Neural cell (in vitro differentiated cells): ENCODE data around the gene AFDN. TPM values are rescaled to one million over a fixed set of nuclear protein-coding genes. Genes with fewer than 3 reads are reported as not detected.

Source experiments
- H2AFZ ChIP-seq: fragments of 200-600, 300-800 bp; sonication (generic), shearing (Covaris generic); 2 replicates; pipeline ENCODE4 v1.6.0; 2014; ENCODE audit warnings: low read depth, mild to moderate bottlenecking, antibody characterized with exemption, low read length, moderate library complexity
- H3F3A ChIP-seq: fragments of 200-600 bp; shearing (Covaris generic); 2 replicates; pipeline ENCODE4 v1.6.1; 2016; ENCODE audit warnings: mild to moderate bottlenecking, moderate library complexity, mixed read lengths, antibody characterized with exemption, low read length; ENCODE audit not compliant: insufficient read depth, poor library complexity, severe bottlenecking
- H3K27ac ChIP-seq: fragments of 200-600, 300-800 bp; sonication (generic), shearing (Covaris generic); 2 replicates; pipeline ENCODE4 v1.5.1; 2014; ENCODE audit warnings: mild to moderate bottlenecking, low read length, moderate library complexity
- H3K27me3 ChIP-seq: fragments of 300-800, 200-600 bp; sonication (generic), shearing (Covaris generic); 2 replicates; pipeline ENCODE4 v1.6.0; 2014; ENCODE audit warnings: mild to moderate bottlenecking, low read depth, low read length, moderate library complexity; ENCODE audit not compliant: insufficient read depth
- H3K36me3 ChIP-seq: fragments of 300-800, 200-600 bp; sonication (generic), shearing (Covaris generic); 2 replicates; pipeline ENCODE4 v1.5.1; 2014; ENCODE audit warnings: mild to moderate bottlenecking, antibody characterized with exemption, low read length, moderate library complexity; ENCODE audit not compliant: insufficient read depth
- H3K4me2 ChIP-seq: fragments of 300-800, 200-600 bp; sonication (generic), shearing (Covaris generic); 2 replicates; pipeline ENCODE4 v1.6.0; 2014; ENCODE audit warnings: mild to moderate bottlenecking, low read length
- H3K4me3 ChIP-seq: fragments of 300-800, 200-600 bp; sonication (generic), shearing (Covaris generic); 2 replicates; pipeline ENCODE4 v1.5.1; 2014; ENCODE audit warnings: mild to moderate bottlenecking, low read length, moderate library complexity
- H3K79me2 ChIP-seq: fragments of 200-600 bp; shearing (Covaris generic); replicated peaks from 2 replicates; pipeline ENCODE4 v1.6.0; 2014; ENCODE audit warnings: mild to moderate bottlenecking, low read length, moderate library complexity; ENCODE audit not compliant: insufficient read depth
- H3K9ac ChIP-seq: fragments of 300-800, 200-600 bp; sonication (generic), shearing (Covaris generic); 2 replicates; pipeline ENCODE4 v1.6.1; 2016; ENCODE audit warnings: mild to moderate bottlenecking, low read length, mixed read lengths
- H3K9me2 ChIP-seq: fragments of 200-600 bp; shearing (Covaris generic); 2 replicates; pipeline ENCODE4 v1.6.1; 2016; ENCODE audit warnings: mild to moderate bottlenecking, low read length, mixed read lengths; ENCODE audit not compliant: insufficient read depth
- H3K9me3 ChIP-seq: fragments of 200-600, 300-800 bp; sonication (generic), shearing (Covaris generic); 2 replicates; pipeline ENCODE4 v1.6.1; 2016; ENCODE audit warnings: mild to moderate bottlenecking, mixed run types, low read length, moderate library complexity, mixed read lengths
- H4K20me1 ChIP-seq: fragments of 200-600 bp; shearing (Covaris generic); 2 replicates; pipeline ENCODE4 v1.6.1; 2016; ENCODE audit warnings: mild to moderate bottlenecking, mixed run types; ENCODE audit not compliant: insufficient read depth
- EP300 ChIP-seq: fragments of 450-650 bp; conservative IDR thresholded peaks from 2 replicates; pipeline ENCODE4 v1.6.1; 2014; ENCODE audit warnings: antibody characterized with exemption, mild to moderate bottlenecking, moderate library complexity; ENCODE audit not compliant: poor library complexity, severe bottlenecking
- EZH2 ChIP-seq: fragments of 200-600, 300-800 bp; shearing (Covaris generic), sonication (generic); IDR thresholded peaks from 2 replicates; pipeline ENCODE4 v1.6.1; 2014; ENCODE audit warnings: antibody characterized with exemption, low read length, borderline replicate concordance, mild to moderate bottlenecking; ENCODE audit not compliant: insufficient read depth, poor library complexity, severe bottlenecking
- MXI1 ChIP-seq: fragments of 450-650 bp; conservative IDR thresholded peaks from 2 replicates; pipeline ENCODE4 v1.6.1; 2014; ENCODE audit warnings: antibody characterized with exemption, mild to moderate bottlenecking; ENCODE audit not compliant: poor library complexity, severe bottlenecking
- POLR2AphosphoS5 ChIP-seq: IDR thresholded peaks from 2 replicates; pipeline ENCODE4 v1.6.1; 2012
- RAD21 ChIP-seq: fragments of 450-650 bp; conservative IDR thresholded peaks from 2 replicates; pipeline ENCODE4 v1.6.1; 2014; ENCODE audit warnings: antibody characterized with exemption, mild to moderate bottlenecking, moderate library complexity
- SMC3 ChIP-seq: fragments of 450-650 bp; conservative IDR thresholded peaks from 2 replicates; pipeline ENCODE4 v1.6.1; 2014; ENCODE audit warnings: antibody characterized with exemption, mild to moderate bottlenecking, moderate library complexity; ENCODE audit not compliant: poor library complexity
- TAF1 ChIP-seq: IDR thresholded peaks from 2 replicates; pipeline ENCODE4 v1.6.1; 2012; ENCODE audit warnings: low read depth
- polyA plus RNA-seq: library from polyadenylated mRNA; depleted of rRNA; stranded (reverse); fragments of >200 nt; gene quantifications from 2 replicates; pipeline ENCODE4 v1.2.3, GENCODE V29; 2014
- TF ChIP-seq, protein P1 (sequence below): fragments of 450-650 bp; IDR thresholded peaks from 2 replicates; pipeline ENCODE4 v1.5.1; 2014; ENCODE audit warnings: antibody characterized with exemption, mild to moderate bottlenecking, moderate library complexity; ENCODE audit not compliant: poor library complexity, severe bottlenecking
- TF ChIP-seq, protein P2 (sequence below): IDR thresholded peaks from 2 replicates; pipeline ENCODE4 v1.6.1; 2012; ENCODE audit warnings: borderline replicate concordance

AFDN gene
- polyA plus RNA-seq, 1 donor from 2014 or later = 193 TPM

DNA sequence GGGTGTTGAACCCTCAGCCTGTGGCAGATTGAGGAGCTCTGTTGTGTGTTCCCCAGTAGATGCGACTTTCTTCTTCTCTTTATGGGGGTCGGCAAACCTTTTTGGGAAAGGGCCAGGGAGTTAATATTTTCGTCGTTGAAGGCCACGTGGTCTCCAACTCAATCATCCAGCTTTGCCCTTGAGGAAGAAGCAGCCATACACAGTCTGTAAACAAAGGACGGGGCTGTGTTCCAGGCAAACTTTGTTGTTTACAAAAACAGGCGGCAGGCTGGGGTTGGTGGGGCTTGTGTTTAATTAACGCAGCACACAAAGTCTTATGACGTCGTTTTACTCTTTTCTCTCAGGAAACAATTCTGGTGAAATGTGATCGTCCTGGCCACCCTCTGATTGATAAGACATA is 190.9 kb downstream of the AFDN start:
- TF ChIP-seq, protein P1, sequence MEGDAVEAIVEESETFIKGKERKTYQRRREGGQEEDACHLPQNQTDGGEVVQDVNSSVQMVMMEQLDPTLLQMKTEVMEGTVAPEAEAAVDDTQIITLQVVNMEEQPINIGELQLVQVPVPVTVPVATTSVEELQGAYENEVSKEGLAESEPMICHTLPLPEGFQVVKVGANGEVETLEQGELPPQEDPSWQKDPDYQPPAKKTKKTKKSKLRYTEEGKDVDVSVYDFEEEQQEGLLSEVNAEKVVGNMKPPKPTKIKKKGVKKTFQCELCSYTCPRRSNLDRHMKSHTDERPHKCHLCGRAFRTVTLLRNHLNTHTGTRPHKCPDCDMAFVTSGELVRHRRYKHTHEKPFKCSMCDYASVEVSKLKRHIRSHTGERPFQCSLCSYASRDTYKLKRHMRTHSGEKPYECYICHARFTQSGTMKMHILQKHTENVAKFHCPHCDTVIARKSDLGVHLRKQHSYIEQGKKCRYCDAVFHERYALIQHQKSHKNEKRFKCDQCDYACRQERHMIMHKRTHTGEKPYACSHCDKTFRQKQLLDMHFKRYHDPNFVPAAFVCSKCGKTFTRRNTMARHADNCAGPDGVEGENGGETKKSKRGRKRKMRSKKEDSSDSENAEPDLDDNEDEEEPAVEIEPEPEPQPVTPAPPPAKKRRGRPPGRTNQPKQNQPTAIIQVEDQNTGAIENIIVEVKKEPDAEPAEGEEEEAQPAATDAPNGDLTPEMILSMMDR = no peak
- TF ChIP-seq RAD21 (no peak), EZH2 (no peak), TAF1 (no peak), MXI1 (no peak), SMC3 (no peak), EP300 (no peak), POLR2AphosphoS5 (no peak)
- TF ChIP-seq, protein P2, sequence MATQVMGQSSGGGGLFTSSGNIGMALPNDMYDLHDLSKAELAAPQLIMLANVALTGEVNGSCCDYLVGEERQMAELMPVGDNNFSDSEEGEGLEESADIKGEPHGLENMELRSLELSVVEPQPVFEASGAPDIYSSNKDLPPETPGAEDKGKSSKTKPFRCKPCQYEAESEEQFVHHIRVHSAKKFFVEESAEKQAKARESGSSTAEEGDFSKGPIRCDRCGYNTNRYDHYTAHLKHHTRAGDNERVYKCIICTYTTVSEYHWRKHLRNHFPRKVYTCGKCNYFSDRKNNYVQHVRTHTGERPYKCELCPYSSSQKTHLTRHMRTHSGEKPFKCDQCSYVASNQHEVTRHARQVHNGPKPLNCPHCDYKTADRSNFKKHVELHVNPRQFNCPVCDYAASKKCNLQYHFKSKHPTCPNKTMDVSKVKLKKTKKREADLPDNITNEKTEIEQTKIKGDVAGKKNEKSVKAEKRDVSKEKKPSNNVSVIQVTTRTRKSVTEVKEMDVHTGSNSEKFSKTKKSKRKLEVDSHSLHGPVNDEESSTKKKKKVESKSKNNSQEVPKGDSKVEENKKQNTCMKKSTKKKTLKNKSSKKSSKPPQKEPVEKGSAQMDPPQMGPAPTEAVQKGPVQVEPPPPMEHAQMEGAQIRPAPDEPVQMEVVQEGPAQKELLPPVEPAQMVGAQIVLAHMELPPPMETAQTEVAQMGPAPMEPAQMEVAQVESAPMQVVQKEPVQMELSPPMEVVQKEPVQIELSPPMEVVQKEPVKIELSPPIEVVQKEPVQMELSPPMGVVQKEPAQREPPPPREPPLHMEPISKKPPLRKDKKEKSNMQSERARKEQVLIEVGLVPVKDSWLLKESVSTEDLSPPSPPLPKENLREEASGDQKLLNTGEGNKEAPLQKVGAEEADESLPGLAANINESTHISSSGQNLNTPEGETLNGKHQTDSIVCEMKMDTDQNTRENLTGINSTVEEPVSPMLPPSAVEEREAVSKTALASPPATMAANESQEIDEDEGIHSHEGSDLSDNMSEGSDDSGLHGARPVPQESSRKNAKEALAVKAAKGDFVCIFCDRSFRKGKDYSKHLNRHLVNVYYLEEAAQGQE = no peak
- no peaks in the 10 kb centered on the region for H3K9me3 ChIP-seq
- no peak overlapping the region for H3K27ac ChIP-seq
- H3K4me3 ChIP-seq = no peak overlapping the region
- no peaks in the 10 kb centered on the region for H4K20me1 ChIP-seq
- H3K9ac ChIP-seq = no peak overlapping the region
- H3F3A ChIP-seq = no peaks in the 10 kb centered on the region
- H3K79me2 ChIP-seq = no peaks in the 10 kb centered on the region
- no peaks in the 10 kb centered on the region for H3K9me2 ChIP-seq
- H3K4me2 ChIP-seq = no peak overlapping the region
- no peaks in the 10 kb centered on the region for H3K27me3 ChIP-seq
- H2AFZ ChIP-seq = no peak overlapping the region
- no peaks in the 10 kb centered on the region for H3K36me3 ChIP-seq

DNA sequence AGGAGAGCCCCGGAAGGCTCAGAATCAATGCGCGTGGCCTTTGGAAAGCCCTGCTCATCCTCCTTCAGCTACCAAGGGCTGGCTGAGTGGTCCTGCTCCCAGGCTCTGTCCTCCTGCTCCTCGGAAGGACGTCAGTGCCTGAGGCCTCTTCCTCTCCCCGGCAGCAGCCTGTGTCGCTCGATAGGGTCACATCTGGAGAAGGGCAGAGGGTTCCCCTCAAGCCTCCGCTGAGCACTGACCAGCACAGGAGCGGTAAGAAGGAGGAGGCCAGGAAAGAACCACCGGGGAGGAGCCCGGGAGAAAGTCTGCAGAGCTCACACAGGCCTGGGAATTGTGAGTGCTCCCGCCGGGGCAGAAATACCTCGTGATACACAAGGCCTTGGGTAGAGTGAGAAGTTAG is 192.0 kb downstream of the AFDN start:
- Histone ChIP-seq H3K79me2 (no peaks in the 10 kb centered on the region), H2AFZ (no peak overlapping the region), H3K4me2 (no peak overlapping the region), H3K36me3 (no peaks in the 10 kb centered on the region), H3K9me3 (no peaks in the 10 kb centered on the region), H3K9ac (no peak overlapping the region), H3K27me3 (no peaks in the 10 kb centered on the region), H3K4me3 (no peak overlapping the region), H3F3A (no peaks in the 10 kb centered on the region), H3K27ac (no peak overlapping the region), H3K9me2 (no peaks in the 10 kb centered on the region), H4K20me1 (no peaks in the 10 kb centered on the region)
- TF ChIP-seq EZH2 (no peak), RAD21 (no peak)

DNA sequence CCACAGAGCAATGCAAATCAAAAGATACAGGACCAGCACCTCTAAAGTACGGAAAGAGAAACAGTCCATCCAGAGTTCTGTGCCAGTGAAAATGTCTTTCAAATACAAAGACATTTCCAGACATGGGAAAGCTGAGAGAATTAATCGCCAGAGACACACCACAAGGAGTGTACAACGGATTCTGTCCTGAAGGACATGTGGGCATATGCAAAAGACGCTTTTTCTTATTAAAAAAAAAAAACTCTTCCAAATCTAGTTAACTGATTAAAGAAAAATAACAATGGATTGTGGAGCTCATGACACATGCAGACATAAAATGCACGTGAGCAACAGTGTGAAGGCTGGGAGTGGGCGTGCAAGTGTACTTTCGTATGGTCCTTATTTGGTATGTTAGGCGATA is 193.5 kb downstream of the AFDN start:
- Histone ChIP-seq H3K9me2 (no peaks in the 10 kb centered on the region), H3K9me3 (no peaks in the 10 kb centered on the region), H3K4me2 (no peak overlapping the region), H3K9ac (no peak overlapping the region), H4K20me1 (no peaks in the 10 kb centered on the region), H3K36me3 (no peaks in the 10 kb centered on the region), H3F3A (no peaks in the 10 kb centered on the region), H2AFZ (no peak overlapping the region), H3K27ac (no peak overlapping the region), H3K79me2 (no peaks in the 10 kb centered on the region), H3K27me3 (no peaks in the 10 kb centered on the region), H3K4me3 (no peak overlapping the region)
- TF ChIP-seq SMC3 = no peak
- TF ChIP-seq RAD21 = no peak
- no peak for TF ChIP-seq EZH2
- TF ChIP-seq TAF1 = no peak
- TF ChIP-seq, protein P1 = no peak
